ENCODE results near the gene AKAP10.
"Not testable (repeated sequence)": the region's sequence is repeated elsewhere in the genome, so short reads cannot be mapped to it uniquely, and the experiment has no call there.

The AKAP10 gene

DNA sequence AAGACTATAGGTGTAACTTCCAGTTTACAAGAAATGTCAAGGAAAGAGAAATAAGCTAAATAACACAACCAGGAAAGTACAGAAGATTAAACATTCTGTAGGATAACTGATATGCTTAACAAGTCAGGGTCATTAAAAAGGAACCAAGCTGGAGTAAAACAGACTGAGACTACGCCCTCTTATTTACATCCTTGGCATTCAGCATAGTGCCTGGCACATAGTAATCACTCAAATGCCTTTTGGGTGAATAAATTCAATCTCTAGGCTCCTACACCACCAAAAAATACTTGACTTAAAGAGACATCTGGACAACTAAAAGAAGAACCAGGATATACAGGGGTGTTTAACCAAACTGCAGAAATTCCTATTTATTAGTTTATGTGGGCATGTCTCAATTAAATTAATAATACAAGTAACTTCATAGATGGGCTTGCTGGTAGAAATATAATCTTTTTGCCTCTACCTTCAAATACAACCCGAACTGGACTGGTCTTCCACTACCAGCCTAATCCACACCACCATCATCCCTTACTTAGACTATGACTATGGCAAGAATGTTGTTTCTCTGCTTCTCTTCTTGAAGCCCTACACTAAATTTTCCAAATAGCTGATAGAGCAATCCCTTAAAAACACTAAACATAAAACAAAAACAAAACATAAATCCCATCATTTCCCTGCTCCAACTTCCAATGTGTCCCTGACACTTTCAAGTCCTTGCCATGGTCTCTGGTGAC lies 62.2 kb downstream of the AKAP10 start:
- DNase-seq, result no peak

DNA sequence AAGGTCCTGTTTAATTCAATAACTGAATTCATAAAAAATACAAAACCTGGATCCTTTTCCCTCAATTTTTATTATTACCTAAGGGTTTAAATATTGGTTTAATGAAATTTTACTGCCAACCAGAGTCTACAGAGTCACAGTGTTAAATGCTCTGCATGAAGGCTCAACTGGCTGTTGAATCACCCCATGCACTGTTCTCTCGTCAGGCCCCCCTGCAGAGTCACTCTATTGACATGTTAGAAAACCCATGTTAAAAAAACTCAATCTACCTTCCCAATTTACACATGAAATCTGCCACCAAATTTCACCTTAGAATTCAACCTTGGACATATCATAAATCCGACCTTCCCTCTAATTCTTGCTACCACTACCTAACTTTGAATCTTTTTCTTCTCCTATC lies 66.6 kb downstream of the AKAP10 start:
- DNase-seq, result no peak

DNA sequence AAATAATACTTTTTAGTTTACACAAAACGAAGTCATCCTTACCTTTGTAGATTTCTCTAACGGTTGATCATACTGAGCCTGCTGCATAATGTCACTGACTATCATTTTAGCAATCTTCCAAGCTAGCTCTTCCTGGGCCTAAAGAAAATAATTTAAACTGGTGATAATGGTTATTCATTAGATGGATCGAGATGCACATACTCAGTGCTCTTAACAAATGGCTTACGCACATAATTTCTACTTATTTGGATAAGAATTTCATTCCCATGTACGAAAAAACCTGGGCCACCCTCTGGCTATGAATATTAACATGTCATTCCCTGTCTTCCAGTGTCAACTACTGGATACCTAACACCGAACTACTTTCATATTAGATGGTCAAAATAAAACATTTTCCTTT lies 68.5 kb downstream of the AKAP10 start:
- no peak for DNase-seq

DNA sequence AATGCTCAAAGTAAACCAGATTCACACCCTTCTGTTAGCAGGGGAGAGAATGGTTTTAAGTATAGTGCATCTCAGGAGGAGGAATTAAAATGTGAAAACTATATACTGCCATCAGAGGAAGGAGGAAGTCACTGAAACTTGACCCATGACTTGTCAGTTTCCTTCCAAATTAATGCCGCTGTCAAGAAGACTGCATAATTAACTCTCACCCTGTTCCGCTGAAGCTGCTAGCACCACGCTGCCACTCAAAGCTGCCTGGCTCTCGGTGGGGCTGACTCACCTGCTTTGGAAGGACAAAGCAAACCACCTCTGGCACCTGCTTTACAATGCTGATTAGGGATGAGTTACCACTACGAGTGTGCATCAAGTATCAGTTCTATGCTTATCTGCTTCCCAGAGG lies 72.1 kb downstream of the AKAP10 start:
- DNase-seq, result no peak

DNA sequence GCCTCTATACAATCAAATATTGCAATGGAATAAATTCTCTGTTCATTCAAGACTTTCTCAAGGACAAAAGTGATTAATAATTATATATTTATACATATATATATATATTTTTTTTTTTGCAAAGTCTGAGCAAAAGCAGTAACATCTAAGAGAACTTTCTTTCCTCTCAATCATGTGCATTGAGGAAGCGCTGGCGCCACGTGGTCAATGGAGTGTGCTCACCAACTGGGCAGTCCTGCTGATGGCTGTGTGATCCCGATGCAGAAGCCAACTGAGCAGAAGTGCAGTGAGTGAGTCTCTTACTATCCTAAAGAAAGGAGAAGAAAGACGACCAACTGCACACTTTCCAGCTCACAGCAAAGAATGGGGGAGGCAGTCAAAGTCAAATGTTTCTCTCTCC lies 72.7 kb downstream of the AKAP10 start:
- DNase-seq, result no peak

DNA sequence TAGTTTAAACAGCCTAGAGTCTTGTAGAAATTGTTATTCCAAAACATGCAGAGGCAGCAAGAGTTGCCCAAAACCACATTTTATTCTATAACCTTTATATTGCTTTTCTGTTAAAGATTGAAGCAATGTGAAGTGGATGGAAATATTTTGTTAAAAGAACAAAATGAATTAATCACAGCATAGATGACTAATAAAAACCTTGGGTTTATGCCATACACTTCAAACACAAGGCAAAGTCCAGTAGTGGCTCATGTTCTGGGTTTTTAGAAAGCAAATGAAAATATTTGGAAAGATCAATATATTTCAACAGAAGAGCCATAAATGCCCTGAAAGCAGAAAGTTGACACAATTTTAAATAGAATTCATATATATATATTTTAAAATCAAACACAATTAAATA lies 73.2 kb downstream of the AKAP10 start:
- no peak for DNase-seq

DNA sequence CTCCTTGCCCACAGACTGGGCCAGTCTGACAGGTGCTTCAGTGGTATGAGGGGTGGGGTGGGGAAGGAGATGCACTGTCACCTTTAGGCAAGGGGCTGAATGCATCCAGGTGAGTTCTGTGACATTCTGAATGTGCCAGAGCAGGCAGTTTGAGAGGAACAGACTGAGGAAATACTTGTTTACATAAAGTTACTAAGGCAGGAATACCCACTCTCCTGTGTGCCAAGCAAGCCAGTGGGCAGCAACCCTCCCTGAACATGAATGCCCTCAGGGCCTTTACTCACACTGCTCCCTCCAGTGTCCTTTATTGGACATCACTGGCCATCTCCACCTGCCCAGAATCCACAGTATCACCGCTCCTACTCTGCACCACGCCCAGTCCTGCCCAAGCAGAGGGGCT lies 76.8 kb downstream of the AKAP10 start:
- no peak for DNase-seq

DNA sequence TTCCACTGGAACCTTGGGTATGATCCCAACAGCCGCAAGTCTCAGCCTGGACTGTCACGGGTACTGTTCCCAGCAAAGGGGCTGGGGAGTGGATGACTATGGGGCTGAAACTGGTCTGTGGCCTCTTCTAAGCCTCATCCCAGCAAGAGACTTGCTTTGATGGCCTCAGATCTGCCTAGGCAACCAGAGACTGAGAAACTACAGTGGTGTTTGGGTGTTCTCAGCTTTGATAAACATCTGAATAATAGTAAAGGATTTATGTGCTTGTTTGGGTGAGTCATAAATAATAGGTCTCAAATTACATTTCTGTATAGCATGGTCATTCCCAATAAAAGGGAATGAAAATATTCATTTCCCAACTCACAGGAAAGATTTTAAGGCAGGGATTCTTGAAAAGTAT lies 79.7 kb downstream of the AKAP10 start:
- no peak for DNase-seq

DNA sequence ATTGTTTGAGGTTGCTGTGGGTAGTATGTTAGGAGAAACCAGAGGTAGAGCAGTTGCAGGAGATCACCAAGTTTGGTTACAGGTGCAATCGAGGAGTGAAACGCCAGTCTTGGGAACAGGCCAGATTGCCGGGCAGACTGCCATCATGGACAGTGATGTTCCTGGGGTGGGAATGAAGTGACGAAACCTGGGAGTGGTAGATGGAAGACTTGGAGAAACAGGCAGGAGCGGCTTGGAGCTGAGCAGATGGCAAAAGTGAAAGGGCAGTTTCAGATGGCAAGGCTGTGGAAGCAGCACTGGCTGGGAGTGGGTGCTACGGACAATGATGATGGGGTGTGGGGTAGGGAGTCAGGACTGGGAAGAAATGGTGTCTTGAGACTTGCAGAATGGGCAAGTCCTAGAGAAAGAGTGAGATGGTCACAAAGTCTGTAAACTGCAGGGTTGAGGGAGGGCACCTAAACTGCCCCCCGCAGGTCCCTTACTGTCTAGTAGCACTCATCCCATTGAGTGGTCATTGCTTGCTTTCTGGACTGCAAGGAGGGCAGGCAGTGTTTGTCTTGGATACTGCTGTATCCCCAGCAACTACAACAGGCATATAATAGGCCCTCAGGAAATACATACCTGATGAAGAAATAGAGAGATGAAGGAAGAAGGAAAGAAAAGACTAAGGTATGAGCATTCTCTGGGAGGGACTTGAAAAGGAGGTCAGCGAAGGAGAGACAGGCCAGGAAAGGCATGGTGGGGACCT lies 80.4 kb downstream of the AKAP10 start:
- no peak for DNase-seq

DNA sequence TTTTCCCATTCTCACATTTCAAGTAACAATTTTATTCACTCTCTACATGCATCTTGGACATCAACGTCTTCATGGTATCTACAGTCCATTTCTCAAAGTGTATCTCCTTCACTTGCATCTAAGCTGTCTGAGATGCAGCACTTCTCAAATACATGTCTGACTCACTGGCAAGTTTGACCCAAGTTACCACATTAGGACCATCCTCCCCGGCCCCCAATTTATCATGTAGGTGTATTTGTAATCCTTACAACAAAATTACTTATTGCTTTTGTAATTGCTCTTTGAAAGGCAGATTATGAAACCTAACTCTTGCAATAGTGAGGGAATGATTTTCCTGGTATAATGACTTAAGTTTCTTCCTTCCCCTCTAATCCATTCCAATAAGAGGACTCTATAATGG lies 80.9 kb downstream of the AKAP10 start:
- no peak for DNase-seq

DNA sequence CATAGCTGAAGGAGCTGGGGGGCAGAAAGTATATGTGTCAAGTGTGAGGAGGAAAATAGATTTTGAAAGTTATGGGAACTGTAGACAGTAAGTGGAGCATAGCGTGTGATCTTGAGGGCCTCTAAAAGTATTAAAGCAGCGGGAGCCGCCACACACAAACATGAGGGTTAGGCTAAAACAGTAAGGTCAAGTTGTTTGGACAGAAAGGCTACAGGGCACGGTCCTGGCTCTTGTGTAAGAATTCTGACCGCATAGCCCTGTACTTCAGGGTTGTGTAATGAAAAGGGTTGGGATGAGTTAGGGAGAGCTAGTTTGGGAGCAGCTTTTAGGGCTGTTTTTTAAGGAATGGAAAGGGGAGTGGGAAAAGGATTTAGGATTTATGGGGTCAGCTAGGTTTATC lies 87.1 kb downstream of the AKAP10 start:
- DNase-seq, result not testable (repeated sequence)

DNA sequence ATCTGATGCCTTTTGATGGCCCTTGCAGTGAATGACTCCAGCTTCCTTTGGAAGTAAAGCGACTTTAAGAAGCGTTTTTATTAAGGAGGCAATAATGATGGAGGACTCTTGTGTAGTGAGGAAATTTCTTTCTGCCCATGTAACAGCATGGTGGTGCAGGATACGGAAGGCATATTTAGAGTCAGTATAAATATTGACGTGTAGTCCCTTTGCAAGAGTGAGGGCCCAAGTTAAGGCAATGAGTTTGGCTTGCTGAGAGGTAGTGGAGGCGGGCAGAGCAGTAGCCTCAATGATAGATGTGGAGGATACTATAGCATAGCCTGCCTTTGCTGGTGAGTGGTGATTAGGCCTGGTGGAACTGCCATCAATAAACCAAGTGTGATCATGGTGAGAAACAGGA lies 87.6 kb downstream of the AKAP10 start:
- DNase-seq, result not testable (repeated sequence)

DNA sequence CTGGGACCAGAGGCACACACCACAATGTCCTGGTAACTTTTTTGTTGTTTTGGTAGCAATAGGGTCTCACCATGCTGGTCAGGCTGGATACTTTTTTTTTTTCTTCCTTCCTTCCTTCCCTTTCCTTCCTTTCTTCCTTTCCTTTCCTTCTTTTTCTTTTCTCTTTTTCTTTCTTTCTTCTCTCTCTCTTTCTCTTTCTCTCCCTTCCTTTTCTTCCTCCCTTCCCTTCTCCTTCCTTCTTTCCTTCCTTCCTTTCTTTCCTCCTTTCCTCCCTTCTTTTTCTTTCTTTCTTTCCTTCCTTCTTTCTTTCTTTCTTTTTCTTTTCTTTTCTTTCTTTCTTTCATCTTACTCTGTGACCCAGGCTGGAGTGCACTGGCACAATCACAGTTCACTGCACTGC lies 91.5 kb downstream of the AKAP10 start:
- DNase-seq, result no peak

DNA sequence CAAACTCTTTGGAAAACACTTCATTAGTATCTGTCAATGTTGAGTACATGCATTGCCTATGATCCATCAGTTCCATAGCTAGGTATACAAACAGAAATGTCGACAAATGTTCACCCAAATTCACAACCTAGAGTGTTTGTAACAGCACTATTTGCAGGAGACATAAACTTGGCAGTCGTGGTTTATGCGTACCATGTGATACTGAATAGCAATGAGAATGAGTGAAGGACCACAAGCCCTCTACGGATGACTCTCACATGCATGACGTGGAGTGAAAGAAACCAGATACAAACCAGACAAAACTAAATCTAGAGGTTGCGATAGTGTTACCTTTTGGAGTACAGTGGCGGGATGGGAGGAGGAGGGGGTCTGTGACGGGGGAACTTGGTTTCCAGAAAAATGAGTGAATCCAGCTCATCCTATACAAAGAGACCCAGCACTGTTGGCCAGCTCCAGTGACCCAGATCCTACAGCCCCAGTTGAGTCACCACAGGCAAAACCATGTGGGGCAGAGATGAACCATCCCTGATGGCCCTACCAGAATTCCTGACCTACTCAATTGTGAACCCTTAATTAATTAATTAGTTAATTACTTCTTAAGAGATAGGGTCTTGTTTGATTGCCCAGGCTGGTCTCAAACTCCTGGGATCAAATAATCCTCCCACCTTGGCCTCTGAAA lies 94.0 kb downstream of the AKAP10 start:
- DNase-seq, result no peak

DNA sequence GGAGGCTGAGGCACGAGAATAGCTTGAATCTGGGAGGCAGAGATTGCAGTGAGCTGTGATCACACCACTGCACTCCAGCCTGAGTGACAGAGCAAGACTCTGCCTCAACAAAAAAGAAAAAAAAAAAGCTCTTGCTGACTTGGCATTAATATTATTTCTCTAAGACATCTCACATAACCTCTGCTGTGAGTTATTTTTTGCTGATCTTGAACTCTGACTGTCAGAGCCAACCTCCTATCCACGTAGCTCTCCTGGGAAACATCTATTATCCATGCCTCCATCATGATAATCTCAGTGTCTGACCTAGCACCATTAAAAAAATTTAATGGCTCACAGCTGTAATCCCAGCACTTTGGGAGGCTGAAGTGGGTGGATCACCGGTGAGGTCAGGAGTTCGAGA lies 97.2 kb downstream of the AKAP10 start:
- DNase-seq, result no peak

DNA sequence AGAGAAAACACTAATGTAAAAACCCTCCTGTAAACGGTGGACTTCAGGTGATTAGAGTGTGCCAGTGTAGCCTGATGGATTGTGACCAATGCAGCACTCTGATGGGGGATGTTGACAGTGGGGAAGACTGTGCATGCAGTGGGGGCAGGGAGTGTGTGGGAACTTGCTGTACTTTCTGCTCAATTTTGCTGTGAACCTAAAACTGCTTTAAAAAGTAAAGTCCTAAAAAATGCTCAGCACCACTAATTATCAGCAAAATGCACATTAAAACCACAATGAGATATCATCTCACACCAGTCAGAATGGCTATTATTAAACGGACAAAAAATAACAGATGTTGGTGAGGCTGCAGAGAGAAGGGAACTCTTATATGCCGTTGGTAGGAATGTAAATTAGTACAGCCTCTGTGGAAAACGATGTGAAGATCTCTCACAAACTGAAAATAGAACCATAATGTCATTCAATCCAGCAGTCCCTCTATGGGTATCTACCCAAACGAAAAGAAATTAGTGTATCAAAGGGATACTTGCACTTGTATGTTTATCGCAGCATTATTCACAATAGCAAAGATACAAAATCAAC lies 100.2 kb downstream of the AKAP10 start:
- DNase-seq, result no peak

DNA sequence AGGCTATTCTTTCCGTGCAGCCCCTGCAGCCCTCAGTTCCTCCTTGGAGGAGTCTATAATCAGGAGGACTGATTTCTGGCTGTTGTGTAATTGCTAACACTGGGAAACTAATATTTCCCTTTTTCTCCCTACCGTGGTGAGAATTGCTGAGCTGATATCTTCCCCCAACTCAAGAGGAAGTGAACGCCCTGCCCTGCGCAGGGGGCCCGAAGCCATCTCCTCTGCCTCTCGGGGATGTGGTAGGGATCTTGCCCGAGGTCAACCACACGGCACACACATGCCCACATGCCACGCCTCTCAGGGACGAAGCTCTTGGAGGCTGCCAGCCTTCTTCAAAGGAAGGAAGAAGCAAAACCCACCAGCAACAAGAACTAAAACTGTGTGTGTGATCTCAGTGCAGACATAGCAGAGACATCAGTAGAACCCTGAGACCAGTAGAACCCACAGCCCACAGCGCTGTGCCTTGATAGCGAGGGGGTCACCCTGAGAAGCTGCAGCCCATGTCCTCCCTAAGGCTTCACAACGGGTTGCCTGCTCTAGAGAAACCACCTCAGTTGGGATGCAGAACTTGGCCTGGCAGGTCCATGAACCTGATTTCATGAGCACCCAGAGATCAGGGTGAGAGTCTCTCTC lies 101.0 kb downstream of the AKAP10 start:
- DNase-seq, result peak; percentile 28

DNA sequence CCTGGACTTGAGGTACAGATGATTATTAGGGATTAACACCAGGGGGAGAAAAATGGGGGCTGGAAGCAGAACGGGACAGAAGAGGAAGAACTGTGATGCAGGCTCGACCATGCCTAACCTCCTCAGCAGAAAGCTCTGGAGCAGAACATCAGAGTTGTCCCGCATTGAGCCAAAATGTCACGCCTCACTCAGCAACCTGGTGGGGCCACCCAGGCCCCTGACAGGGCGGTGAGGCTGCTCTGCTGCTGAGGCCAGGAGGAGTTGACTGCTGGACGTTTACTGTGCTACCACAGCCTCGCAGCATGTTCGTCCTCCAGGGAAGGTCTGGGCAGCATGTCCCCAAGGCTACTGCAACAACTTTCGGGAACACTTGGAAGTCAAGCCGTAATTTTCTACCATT lies 103.4 kb downstream of the AKAP10 start:
- no peak for DNase-seq

DNA sequence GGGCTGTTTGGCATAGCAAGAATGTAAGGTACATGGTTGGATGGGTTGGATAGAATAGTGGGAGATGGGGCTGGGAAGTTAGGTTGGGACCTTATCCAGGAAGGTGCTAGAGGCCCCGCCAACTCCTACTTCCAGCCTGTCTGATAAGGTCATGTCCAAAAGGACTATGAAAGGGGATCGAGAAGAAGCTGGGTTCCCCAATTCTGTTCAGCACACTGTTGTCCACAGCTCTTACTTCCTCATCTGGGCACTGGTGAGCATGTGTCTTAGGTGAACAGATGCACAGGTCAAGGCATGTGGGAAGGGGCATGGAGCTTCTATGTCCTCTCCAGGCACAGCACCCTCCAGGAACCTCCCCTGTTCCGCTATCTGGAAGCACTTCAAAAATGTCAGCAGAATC lies 104.3 kb downstream of the AKAP10 start:
- DNase-seq, result no peak

DNA sequence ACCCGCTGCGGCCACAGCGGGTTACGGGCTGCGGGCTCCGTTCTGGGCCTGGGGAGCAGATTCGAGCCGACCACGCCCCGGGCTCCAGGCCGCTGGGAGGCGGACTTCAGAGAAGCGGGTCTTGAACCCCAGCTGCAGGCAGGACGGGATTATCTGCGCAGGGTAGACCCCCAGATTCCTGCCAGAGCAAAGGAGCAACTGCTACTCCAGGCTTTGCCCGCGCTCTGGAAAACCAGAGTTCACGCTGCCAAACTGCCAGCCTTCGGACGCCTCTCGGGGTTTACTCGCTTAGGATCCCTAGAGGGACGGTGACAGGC lies 109.6 kb downstream of the AKAP10 start:
- DNase-seq, result no peak

DNA sequence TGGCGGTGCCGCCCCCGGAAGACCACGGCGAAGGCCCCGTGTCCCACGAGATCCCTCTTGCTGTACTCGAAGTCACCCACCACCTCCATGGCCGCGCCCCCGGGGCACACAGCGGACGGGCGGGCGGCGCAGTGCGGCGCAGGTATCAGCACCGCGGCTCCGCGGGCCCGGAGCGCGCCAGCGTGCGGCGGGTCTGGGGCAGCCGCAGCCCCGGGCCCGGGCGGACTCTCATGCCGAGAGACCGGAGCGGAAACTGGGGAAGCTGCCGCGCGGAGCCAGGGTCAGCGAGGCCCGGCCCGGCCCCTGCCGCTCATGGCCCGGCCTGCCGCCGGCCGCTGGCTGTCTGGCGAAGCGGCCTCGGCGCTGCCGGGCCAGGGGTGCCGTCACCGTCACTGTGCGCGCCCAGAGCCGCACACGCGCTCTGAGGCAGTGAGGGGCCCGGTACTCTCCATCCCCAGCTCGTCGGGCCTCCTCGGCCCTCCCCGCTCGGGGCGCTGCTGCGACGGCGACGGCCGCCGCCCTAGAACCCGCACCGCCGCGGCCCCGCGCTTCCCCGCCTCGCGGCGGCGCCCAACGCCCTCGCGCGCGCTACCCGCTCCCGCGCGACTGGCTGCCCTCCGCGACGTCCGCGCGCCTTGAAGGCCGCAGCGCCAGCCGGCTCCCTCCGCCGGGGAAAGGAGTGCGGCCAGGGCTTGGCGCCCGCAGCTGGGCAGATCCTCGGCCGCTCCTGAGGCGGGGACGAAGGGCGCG lies 110.1 kb downstream of the AKAP10 start, which contains the start of gene ULK2:
TSS of gene ULK2 (minus strand) at position 608 of the 750 bp plus-strand sequence. CDS start at position 89, 519 bp downstream.
- DNase-seq, result peak; percentile 74

DNA sequence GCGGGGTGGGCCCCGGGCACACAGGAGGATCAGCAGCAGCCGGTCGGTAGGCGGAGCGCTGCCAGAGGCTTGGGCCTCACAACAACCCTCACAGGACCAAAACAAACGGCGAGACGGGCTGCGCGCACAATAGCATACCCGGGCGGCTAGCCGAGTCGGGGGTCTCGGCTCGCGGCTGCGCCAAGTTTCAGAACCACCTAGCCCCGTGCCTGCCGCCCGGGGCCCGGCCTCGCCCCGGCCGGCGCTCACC lies 110.6 kb downstream of the AKAP10 start:
- peak; percentile 77 for DNase-seq

DNA sequence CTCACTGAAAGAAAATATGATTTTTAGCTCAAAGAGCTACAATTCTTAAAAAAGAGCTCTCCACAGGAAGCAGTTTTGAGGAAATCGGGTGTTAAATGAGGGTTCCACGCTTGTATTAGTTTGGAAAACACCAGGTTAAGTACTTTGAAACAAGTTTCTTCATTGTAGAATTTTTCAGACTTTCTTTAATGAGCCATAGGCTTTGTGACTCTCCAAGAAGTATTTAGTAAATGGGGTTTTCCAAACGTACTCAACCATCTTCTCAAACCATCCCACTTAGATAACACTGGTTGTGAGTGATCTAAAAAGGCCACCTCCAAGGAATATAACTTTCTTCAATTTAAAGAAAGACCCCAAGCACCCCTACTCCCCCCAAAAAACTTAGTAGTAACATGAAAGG lies 112.6 kb downstream of the AKAP10 start:
- no peak for DNase-seq

Measured in right hindlimb (tissue), 1 donor.